GM18868 (cell line): ENCODE data around the gene RAET1G.
"Not testable (repeated sequence)": the region's sequence is repeated elsewhere in the genome, so short reads cannot be mapped to it uniquely, and the experiment has no call there.

ENCODE experiments used
- ATAC-seq: cut with Tn5 transposase; IDR thresholded peaks from one replicate; pipeline ENCODE4 v1.9.1; 2021; ENCODE audit warnings: mild to moderate bottlenecking, moderate library complexity; ENCODE audit not compliant: unreplicated experiment

Gene RAET1G

DNA sequence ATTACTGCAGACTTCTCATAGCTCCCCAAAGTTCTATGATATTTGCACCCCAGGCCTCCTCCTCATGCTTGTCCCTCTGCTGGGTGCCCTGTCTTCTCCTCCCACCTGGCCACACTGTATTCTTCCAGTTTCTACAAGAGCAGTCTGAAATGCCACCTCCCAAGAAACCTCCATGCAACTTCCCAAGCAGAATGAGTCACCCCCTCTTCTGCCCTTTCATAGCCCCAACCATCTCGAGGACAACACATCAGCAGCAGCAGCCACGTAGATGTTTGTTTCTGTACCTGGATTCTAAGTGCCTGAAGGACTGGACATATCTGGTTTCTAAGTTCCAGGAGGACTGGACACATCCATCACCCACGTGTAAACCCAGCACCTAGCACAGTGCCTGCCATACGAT is 12.3 kb upstream of the RAET1G start:
- no peak for ATAC-seq

DNA sequence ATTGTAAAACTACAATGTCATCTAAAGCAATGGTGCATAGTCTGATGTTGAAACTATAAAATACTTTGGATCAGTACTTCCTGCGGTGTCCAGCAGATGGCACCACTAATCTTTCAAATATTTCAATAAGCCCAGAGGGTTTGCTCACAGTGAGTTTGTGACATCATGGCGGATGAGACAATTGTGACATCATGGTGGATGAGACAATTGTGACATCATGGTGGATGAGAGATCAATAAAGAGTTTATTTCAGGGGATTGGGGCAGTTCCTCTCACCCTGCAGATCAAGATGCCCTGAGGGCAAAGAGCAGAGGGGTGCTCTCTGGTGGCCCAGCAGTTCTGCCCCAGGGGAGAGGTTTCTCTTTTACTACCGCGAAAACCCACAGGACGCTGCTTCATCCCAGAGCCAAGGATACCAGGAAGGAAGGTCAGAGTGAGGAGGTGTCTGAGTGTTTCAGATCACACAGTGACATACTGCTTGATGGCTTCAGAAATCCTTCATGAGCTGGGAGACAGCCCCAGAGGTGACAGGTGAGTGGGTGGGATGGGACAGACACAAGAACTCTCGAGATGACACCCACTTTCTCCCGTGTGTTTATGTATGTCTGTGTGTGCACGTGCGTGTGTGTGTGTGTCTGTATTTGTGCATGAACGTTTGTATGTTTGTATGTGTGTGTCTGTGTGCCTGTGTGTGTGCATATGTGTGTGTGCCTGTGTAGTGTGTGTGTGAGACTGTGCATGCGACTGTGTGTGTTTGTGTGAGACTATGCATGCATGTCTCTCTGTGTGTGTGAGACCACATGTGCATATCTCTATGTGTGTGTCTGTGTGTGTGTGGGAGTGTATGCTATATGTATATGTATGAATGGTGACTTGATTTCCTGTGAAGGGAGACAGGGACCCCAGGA is 11.6 kb upstream of the RAET1G start:
- ATAC-seq = no peak

DNA sequence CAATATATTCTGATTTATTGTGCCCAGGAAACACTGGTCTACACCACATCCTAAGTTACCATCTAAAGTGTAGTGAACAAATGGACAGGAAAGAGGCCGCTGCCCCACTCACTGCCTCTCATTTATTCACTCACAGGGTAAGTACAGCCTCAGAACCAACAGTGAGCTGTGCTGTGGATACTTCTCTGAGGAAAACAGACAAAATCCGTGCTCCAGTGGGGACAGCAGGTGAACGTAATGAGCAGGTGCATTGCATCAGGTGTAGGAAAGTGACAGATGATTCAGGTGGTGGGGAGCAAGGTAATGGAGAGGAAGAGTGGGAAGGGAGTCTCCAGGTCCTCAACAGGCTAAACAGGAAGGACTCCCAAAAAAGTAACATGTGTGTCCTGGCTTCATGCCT is 10.5 kb upstream of the RAET1G start:
- no peak for ATAC-seq

DNA sequence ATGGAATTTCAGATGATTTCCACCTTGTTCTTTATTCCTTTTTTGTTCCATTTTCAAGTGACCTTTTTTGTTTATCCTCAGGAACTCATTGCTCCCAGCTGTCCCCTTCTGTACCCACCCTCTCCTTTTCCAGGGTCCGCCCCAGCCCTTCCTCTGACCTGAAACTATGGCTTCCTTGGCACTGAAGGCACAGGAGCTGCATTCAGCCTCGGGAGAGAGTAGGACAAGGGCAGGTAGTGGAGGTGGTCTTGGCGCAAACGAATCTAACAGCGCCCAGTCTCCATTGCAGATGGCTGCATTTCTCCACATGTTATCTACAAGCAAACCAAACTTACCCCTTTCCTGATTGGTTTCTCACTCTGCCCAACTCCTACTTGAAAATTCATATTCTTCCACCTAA is 10.1 kb upstream of the RAET1G start:
- ATAC-seq = no peak

DNA sequence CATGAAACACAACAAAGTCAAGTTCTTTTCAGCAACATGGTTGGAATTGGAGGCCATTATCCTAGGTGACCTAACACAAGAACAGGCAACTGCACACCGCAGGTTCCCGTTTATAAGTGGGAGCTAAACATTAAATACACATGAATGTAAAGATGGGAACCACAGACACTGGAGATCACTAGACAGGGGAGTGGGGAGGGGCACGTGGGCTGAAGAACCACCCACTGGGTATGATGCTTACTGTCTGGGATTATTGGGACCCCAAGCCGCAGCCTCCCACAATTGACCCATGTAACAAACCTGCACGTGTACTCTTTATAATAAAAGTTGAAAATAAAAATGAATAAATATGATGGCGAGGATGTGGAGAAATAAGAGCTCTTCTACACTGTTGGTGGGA is 8.6 kb upstream of the RAET1G start:
- no peak for ATAC-seq

DNA sequence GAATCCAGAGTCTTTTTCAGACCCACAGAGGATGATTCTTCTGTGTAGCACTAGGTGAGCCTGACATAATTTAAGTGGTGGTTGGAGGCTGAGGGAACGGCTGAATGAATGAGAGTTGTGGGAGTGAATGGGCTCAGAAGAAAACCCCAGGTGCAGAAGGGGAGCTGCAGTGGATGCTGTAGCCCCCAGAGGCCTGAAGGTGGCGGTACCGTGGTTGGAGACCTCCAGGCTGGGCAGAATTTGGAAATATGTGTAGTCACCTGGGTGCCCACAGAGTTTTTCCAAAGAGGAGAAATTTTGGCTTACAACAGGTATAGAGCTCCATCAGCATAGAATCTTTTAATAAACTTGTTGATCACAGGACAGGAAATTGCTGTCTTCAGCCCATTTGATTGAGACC is 6.5 kb upstream of the RAET1G start:
- no peak for ATAC-seq

DNA sequence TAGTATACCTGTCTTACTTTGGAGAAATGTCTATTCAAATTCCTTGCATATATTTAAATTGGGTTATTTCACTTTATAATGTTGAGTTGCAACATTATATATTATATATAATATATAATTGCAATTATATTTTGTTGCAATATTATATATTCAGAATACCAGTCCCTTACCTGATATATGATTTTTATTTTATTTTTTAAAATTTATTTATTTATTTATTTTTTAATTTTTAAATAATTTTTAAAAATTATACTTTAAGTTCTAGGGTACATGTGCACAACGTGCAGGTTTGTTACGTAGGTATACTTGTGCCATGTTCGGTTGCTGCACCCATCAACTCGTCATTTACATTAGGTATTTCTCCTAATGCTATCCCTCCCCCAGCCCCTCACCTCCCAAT is 4.1 kb upstream of the RAET1G start:
- not testable (repeated sequence) for ATAC-seq

DNA sequence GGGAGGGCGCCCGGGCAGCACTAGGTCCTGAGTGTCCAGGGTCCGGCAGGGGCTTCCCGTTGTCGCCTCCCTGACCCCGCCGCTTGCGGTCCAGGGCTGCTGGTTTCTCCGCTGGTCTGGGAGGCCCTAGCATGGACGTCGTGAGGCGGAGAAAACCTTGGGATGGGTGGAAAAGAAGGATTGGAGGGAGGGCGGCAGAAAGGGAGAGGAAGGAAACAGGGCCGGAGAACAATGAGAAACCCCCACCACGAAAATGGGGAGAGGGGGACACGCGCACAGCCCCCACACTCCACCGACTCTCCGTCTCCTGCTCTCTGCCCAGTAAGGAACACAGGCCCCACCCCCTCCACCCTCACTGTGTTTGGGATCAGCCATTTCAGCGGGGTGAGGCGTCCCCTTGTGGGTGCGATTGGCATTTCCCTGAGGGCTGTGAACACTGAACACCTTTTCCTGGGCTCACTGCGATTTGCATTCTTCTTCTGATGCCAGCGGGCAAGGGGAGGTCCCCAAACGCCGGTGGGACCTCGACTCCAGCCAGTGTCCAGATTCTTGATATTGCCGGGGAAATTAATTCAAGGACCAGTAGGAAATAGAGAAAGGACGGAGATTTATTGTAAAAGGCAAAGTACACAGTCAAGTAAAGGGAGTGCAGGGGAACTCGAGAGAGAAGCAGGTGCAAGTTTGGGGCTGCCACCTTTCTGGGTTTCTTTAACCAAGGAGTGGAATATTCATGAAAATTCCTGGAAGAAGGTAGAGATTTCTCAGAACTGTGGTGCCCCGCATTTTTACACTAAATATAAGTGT is 3.3 kb upstream of the RAET1G start:
- ATAC-seq = peak; percentile 87

DNA sequence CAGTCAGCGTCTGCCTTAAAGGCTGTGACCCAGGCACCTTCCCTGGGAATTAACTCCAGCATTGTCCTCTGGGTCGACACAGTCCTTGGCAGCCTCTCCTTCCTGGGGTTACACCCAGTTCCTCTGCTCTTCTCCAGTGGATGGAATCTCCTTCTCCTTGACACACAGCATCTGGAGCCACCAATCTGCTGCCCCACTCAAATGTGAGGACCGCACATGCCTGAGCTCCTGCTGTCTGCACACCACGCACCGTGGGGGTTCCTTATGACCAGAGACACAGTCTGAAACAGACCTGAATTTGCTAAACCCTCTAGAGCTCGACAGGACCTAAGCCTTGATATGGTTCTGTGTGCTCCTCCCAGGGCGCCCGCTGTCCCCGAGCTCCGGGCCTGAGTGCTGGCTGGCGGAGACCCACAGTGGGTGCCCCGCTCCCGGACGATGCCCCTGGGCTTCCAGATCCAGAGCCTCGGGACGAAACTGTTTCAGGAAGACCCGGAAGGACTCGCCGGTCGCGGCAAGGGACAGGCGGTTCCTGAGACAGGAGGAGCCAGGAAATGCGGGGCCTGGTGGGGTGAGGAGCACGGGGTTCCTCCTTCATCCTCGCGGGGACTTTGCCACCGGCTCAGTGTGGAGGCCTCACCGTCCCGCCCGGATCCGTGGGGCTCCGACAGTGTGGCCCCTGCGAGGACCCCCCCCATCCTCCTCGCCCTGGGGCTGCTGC is 2.5 kb upstream of the RAET1G start:
- ATAC-seq = no peak

DNA sequence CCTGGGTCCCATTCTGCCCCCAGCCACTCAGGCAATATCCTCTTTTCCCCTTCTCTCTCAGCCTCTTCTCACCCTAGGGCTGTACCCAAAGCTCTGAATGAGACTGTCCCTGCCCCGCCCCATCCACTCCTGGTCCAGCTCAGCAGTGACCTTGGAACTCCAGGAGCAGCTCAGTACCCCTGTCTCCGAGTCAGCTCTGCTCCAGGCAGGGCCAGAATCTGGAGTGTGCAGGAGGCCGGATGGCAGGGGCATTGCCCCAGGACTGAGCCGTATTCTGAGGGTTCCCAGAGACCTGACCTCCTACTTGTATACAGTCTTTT is 2.0 kb upstream of the RAET1G start:
- no peak for ATAC-seq

DNA sequence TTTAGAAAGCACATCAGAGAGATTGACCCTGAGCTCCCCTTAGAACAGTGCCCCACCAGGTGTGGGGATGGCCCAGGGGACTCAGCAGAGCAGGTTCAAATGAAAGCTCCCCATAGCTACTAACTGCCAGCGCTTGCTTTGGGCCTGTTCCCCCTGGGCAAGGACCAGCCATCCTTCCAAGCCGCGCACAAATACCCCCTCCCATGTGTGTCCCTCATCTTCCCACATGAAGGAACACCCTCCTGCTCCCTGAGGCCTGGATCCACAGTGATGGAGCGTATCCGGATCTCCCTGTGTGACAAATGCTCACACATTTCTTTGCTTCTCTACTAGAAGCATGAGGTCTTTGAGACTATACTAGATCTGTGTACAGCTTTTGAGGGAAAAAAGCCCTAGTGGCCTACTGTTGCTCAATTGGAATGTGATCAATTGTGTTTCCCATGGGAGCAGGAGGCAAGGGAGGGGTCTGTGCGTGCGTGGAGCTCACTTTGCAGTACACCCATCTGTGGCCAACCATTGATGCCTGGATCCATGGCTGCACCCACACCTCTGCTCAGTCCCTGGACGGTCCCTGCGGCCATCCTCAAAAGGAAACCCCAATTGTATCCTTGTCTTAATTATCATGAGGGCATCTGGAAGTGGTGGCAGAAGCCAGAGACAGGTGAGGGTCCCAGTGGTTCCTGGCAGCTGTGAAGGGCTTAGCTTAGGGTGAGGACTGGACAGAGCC is 1.4 kb upstream of the RAET1G start:
- ATAC-seq = no peak

DNA sequence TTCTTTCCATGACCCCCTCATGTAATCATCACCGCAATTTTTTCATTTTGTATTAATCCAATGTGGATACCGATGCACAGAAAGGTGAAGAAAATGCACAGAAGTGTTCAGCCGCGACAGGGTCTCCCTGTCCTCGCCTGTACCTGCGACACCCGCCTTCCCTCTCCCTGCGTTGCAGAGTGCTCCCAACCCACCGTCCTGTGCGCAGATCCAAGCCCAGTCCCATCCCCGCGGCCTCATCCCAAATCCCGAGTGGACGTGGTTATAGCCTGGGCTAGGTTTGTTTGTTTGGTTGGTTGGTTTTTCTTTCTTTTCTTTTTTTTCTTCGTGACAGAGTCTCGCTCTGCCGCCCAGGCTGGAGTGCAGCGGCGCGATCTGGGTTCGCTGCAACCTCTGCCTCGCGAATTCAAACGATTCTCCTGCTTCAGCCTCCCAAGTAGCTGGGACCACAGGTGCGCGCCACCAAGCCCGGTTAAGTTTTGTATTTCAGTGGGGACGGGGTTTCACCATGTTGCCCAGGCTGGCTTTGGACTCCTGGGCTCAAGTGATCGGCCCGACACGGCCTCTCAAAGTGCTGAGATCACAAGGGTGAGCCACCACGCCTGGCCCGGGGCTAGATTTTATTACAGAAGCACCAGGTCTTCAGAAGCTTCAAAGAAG is 536 bp upstream of the RAET1G start:
- no peak for ATAC-seq

DNA sequence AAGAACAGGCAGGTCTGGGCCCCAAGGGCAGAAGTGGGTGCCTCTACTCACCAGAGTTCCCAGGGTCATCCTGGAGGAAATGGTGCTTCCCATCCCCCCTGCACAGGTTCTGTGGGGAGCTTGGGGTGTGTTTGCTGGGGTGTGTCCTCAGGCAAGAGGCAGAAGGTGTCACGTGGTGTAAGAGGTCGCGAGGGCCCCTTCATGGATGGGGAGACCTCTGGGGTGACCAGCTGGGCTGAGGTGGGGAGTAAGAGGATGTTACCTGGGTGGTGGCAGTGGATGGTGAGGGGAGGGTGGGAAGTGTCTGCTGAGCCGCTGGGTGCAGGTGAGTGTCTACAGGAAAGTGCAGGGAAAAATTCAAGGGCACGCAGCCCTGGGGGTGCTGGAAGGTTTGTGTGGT is 830 bp downstream of the RAET1G start:
- ATAC-seq = not testable (repeated sequence)

DNA sequence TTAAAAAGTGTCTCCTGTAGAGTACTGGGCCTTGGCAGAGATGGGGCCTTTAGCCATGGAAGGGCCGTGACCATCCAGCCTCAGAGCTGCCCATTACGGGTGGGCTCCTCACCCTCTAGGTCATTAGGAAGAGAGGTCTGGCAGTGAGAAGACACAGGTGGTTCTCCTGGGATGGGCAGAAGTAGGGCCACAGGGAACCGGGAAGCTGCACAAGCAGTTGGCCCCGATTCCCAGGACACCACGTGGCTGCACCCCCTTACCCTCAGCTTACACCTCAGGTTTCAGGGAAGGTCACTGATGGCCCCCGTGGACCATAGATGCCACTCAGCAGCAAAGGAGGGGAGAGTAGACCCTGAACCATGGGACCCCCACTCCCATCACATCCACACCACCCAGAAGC is 1.6 kb downstream of the RAET1G start:
- ATAC-seq = no peak

DNA sequence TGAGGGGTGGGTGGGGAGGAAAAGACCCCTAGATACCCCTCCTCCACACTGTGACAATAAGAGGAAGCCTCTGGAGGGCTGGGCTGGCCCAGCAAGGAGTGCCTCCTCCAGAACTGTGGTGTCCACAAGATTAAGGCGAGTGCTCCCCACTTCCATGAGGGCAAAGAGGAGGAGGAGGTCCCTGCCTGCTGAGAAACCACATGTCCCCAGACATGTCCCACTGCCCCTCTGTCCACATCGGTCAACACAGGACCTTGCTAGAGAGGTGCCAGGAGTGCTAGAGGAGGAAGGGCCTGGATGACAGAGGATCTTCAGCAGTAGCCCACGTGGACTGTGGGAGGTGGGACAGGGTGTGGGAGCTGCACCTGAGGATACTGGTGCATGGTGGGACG is 3.1 kb downstream of the RAET1G start:
- ATAC-seq = no peak

DNA sequence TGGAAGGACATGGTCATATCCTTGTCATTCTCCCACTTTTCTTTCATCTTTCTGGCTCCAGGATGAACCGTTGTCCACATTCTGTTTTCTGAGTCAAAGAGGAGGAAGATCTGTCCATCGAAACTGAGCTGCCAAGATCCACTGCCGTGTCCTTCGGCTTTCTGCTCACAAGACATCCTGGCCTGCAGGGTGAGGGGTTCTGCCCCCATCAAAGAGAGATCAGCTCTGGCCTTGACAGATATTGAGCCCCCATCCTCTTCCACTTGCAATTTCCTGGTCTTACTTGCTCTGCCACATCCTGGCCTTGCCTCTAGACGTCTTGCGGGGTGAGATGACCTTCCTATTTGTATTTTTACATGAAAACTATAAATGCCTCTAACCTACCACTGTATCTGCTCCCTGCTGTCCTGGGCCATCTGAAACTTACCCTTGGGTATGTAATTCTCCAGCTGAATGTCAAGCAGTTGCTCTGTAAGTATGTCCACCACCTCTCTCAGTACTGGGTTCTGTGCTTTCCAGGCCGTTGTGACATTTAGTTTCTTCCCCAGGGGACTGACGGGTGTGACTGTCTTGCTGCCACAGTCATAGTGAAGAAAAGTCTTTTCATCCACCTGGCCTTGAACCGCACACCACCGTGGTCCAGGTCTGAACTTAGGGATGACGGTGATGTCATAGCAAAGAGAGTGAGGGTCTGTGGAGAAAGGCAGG is 3.6 kb downstream of the RAET1G start:
- not testable (repeated sequence) for ATAC-seq

DNA sequence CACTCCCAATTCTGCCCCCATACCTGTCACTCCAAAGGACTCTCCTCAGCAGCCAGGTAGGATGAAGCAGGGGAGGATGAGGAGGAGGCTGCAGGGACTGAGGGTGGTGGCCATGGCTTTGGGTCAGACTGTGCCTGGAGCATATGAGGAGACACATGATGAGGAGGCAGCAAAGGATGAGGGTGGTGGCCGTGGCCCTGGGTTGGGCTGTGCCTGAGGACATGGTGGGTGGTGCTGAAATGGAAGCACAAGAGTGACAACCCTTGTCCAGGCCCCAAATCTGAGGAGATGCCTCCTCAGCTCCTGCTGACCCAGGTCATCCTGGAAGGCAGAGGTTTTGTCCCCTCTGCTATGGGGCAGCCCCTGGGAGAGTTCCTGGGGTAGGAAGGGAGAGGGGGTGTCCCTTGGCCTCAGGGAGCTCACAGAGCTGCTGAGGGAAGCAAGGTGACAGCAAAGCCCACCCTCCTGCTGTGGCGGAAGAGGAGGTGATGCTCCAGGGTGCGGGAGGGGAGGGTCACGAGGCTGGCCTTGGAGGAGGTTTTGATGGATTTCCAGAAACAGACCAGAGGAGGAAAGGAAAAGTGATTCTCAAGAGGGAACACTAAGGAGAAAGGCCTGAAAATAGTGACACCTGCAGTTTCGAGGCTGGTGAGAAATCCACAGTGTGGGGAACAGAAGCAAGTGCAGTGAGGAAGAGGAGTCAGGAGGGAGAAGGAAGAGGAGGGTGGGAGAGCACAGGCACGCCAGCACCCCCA is 4.6 kb downstream of the RAET1G start:
- no peak for ATAC-seq

DNA sequence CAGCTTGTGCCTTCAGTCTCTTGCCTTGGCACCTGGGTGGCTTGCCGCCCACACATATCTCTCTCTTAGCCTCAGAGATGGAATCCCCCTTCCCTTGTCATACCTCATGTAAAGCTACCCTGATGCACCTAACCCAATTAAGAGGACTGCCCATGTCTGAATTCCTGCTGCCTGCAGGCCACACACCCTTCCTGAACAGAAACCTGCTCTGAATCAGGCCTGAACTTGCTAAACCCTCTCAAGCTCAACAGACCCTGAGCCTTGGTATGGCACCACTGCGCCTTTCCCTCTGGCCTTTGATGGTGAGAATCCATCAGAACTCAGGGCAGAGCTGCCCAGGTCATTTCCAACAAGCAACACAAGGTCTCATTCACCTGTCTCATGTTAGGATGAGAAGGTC is 5.2 kb downstream of the RAET1G start:
- no peak for ATAC-seq
